GM21515 (cell line): ENCODE measurements around the gene PFKFB2.

Experiments used
- ATAC-seq: cut with Tn5 transposase; IDR thresholded peaks from one replicate; pipeline ENCODE4 v1.9.1; 2021; ENCODE audit not compliant: unreplicated experiment

Gene PFKFB2

DNA sequence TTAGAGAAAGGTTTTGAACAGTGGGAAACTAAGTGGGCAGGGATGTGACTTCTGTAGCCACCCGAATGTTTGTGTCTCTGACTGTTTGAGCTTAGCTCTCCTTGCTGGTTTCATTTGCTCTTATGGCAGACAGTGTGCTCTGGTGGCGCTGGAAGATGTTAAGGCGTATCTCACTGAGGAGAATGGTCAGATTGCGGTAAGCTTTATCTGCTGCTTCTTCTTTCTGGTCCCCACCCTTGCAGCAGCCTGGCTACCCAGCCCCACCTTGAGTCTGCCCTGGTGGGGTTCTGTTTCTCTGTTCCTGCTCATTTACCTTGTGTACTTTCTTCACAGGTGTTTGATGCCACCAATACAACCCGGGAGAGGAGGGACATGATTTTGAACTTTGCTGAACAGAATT lies 9.9 kb downstream of the PFKFB2 start:
- no peak for ATAC-seq

DNA sequence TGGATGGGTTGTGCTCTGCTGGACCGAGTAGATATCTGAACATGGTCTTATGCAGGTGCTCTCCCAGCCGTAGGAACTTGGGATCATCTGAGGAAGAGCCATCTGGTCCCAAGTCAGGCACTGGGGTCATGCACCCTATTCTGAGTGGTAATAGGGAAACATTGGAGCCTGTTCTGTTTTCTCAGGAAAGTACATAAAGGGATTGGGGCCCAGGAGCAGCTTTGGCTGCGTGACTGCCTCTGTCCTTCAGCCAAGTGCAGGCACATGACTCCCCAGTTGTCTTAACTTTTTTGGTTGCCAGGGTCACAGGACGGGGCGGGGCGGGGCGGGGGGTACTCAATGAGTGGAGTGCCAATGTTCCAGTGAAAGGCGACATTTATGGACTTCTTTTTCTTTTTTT lies 11.5 kb downstream of the PFKFB2 start:
- no peak for ATAC-seq

- no peak for ATAC-seq
These were observed 14.1 kb downstream of the PFKFB2 start for GRCh38 chr1:207067185-207067584.

DNA sequence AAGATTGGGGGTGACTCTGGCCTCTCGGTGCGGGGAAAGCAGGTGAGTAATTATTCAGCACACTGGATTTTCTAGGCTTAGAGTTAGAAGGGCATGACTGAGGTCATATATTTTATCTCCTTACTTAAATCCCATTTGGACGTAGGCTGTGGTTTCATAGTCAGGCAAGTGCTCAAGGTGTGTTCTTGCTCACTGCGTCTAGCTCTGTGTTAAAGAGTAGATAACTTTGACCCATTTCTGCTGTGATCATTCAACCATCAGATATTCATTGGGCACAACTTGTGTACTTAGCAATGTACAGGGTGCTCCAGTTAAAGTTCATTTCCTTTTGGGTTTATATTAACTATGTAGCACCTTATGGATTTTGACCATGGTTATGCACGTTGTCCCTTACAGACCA lies 14.6 kb downstream of the PFKFB2 start:
- no peak for ATAC-seq

GRCh38 chr1:207069061-207069460 lies 16.0 kb downstream of the PFKFB2 start:
- ATAC-seq: no peak

DNA sequence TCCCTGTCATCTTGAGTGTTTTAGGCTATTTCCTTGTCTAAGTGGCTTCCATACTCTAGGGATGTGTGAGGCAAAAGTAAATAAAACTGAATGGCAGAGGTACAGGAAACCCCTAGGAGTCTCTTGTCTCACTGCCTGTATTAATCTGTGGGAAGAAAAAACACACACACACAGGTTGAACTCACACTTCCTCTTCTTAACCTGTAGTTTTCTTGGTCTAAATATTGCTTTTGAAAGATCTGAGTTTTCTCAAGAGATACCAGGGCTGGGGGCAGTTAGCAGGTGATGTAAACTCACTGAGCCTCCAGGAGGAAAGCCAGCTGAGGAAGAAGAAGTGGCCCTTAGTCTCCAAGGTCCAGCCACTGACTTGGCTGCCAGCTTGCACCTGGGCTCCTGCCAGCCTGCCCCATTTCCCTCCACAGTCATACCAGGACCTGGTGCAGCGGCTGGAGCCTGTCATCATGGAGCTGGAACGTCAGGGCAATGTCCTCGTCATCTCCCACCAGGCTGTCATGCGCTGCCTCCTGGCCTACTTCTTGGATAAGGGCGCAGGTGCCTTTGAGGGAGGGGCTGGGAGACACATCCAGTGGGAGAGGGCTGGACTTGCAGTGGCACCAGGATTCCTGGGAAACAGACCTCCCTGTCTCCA lies 16.9 kb downstream of the PFKFB2 start:
- peak; percentile 68 for ATAC-seq

DNA sequence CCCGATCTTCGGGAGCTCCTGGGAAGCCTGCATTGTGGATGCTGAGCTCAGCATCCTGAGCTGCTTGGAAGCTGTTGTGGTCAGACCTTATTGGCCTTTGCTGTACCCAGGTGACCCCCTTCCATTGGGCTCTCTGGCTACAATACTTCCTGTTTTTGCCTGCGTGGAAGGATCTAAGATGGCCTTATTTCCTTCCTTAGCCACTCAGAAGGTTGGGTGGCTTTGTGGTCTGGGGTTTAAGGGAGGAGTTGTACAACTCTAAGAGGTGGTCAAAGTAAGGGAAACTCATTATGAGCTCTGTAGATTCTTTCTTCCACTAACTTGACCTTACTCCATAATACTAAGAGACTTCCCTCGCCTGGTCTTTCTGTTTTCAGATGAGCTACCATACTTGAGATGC lies 17.7 kb downstream of the PFKFB2 start:
- no peak for ATAC-seq

GRCh38 chr1:207071426-207071825 lies 18.4 kb downstream of the PFKFB2 start:
- no peak for ATAC-seq

DNA sequence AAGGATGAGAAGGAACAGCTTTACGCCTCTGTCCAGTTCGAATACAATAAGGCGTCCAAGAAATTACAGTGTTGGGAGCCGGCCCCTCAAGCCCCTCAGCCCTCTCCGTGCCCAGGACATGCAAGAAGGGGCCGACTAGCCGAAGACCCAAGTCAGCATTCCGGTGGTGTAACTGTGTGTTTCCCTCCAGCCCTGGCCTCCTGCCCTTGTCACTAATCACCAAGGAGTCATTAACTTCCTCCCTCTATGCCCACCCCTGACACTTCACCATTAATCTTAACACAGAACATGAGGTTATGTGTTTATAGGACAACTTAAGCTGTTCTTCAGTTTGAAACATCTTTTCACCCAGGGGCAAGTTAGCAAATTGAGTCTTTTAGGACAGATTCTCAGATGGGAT lies 19.2 kb downstream of the PFKFB2 start:
- ATAC-seq: no peak

DNA sequence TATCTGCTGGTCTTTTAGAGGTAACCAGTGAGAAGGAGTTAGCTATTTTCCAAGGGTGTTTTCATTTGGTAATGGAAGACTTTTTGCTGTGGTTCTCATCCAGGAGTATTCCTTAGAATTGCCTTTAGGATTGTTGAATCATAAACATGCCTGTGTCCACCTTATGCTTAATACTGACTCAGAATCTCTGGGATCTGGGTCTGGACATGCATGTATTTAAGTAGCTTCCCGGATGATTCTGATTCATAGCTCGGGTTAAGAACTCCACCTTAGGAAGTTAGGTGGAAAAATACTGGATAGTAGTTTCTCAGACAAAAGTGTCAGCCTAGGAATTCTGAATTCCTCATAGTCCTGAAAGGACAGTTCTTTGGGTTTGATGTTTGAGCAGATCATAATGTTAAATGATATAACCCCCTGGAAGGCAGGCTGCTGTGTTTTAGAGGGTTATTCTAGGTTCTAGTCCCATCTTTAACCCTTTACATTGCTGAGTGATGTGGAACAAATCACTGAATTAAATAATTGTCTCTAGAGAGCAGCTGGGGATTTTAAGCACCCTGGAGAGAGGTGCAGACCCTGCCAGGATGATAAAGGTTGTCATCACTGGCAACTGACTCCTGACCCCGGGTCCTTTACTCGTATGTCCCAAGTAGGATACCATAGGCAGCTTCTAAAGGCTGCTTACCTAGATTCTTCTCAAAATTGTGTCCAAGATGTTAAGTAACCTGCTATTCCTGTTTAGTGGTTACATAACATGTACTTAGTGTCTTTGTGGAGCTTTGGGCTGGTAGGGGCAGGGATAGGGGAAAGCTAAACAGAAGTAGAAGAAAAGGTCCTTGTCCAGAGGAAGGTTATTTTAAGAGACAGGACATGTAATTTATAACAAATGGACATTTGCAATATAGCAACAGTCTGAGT lies 21.1 kb downstream of the PFKFB2 start:
- no peak for ATAC-seq

DNA sequence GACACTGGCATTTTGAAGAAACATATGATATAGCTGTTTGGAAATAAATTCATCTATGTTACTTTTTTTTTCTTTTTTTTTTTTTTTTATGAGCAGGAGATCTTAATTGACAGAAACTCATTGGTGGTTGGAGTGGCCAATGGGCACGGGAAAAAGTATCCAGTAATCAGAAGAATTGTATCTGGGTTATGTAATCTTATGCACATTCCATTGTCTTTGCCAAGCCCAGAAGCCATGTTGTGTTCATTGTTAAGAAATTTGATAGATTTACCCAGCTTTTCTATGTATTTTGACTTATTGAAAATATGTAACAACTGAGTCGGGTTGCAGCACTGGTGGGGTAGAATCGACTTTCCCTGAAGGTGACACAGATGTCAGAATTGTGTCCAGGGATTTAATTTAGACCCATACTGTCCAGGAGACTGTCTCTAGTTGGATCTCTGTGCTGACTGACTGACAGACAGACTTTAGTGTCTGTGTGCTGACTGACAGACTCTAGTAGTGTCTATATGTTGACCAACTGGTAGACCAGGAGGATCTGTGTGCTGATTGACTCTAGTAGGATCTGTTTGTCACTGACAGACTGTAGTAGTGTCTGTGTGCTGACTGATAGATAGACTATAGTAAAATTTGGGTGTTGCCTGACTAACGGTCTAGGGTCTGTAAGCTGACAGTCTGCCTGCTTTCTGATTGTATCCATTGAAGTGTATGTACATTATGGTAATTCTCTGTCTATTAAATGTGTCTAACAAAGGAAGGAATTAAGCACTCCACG lies 23.3 kb downstream of the PFKFB2 start:
- no peak for ATAC-seq

DNA sequence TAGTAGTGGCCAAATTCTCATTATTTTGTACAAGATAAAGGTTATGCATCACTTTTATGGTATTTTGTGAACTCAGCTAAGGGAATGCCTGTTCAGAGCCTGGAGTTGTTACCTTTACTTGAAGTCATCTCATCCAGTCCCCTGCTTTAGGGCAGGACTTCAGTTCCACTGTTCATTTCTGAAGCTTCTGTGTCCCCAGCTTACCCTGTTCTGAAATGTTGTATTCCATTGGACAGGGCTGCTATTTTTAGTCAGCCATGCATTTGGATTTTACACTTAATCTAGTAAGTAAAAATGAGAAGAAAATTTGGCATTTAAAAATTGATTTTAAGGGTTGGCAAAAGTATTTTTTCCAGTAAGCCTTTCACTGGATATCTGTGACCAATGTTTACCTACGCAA lies 23.9 kb downstream of the PFKFB2 start:
- ATAC-seq: no peak

- no peak for ATAC-seq
These were observed 24.6 kb downstream of the PFKFB2 start for GRCh38 chr1:207077470-207078377.

GRCh38 chr1:207078578-207079132 lies 25.6 kb downstream of the PFKFB2 start:
- no peak for ATAC-seq

GRCh38 chr1:207079706-207080241 lies 26.7 kb downstream of the PFKFB2 start:
- no peak for ATAC-seq

- ATAC-seq: no peak
These were observed 28.0 kb downstream of the PFKFB2 start for GRCh38 chr1:207081088-207081487.

DNA sequence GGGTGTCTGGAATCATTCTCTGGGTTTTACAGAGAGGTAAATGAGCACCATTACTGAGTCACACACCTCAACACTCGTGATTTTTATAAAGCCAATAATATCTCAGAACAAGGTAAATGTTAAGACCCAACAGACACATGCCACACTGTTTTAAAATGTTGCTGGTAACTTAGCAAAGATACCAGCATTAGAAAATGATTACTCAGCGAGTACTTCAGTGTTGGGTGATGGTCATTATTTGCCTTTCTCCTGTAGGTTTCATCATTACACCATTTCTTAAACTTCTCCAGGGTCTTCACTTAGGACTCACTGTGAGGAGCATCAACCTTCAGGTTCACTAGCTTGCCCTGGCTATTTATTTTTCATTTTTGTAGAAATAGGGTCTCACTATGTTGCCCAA lies 28.7 kb downstream of the PFKFB2 start:
- no peak for ATAC-seq

DNA sequence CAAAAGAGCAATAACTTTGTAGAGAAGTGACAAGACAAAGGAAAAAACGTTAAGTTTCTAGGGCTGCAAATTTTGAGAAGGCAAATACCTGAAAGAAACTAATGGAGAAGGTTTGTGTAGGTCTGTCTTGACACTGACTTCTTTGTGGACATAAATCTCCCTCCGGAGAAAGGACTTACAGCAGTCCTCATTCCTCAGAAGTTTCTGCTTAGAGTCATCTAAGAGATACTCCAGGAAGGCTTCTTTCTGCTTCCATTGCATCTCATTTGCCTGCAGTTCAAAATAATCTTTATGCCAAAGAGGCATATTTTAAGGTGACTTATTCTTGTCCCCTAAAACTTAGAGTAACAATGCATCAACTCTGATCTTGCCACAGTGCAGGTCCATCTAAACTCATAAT lies 31.2 kb downstream of the PFKFB2 start:
- ATAC-seq: no peak

- ATAC-seq: peak; percentile 82
These were observed 31.7 kb downstream of the PFKFB2 start for GRCh38 chr1:207084701-207085180.

DNA sequence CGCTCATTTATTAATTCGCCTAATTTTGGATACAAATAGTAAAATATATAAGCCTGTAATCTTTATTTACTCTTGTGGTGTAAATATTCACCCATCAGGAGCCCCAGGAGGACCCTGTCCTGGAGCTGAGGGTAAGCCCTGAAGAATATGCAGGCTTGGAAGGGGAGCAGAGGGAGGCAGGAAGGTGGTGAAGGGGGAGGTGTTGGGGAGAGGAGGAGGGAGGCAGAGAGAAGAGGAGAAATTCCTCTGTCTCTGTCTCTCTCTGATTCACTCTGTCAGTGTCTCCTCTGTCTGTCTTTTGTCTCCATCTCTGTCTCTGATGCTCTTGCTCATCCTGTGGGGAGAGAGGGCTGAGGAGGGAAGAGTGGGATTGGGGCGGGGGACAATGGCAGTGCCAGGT lies 32.8 kb downstream of the PFKFB2 start:
- no peak for ATAC-seq
